Astrocyte of the cerebellum (primary cell): ENCODE results near the gene GPR78.

ENCODE experiments used
- DNase-seq: peaks from one replicate; pipeline ENCODE4 v3.0.0-alpha.2; 2011; ENCODE audit warnings: low read depth
- H3K4me3 ChIP-seq: 2 replicates; pipeline ENCODE4 v1.5.1; 2011; ENCODE audit warnings: mild to moderate bottlenecking, low read depth, low read length, moderate library complexity
- in situ Hi-C: cut with HindIII; loops from 2 replicates; pipeline ENCODE4 v1.10.0; 2017; ENCODE audit warnings: low sequenced_read_pairs
- TF ChIP-seq, protein P1 (sequence below): IDR thresholded peaks from 2 replicates; pipeline ENCODE4 v1.5.1; 2012; ENCODE audit warnings: low read length, low read depth, moderate library complexity, mild to moderate bottlenecking; ENCODE audit errors: missing control alignments

GPR78 gene

GRCh38 chr4:8545439-8545765 is 34.8 kb upstream of the GPR78 start:
- H3K4me3 ChIP-seq, result no peak overlapping the region
- in situ Hi-C loops, result no loop called here

DNA sequence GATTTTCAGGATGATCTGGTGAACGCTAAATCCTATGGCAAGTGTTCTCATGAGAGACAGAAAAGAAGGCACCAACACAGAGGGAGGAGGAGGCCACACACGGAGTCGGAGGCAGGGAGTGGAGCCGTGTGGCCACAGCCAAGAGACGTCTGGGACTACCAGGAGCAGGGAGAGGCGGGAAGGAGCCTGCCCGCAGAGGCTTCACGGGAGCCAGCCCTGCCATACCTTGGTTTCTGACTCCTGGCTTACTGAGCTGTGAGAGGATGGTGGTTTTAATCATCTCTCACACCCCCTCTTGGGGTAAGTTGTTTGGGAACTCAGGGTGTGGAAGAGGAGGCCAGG is 33.5 kb upstream of the GPR78 start:
- TF ChIP-seq, protein P1, sequence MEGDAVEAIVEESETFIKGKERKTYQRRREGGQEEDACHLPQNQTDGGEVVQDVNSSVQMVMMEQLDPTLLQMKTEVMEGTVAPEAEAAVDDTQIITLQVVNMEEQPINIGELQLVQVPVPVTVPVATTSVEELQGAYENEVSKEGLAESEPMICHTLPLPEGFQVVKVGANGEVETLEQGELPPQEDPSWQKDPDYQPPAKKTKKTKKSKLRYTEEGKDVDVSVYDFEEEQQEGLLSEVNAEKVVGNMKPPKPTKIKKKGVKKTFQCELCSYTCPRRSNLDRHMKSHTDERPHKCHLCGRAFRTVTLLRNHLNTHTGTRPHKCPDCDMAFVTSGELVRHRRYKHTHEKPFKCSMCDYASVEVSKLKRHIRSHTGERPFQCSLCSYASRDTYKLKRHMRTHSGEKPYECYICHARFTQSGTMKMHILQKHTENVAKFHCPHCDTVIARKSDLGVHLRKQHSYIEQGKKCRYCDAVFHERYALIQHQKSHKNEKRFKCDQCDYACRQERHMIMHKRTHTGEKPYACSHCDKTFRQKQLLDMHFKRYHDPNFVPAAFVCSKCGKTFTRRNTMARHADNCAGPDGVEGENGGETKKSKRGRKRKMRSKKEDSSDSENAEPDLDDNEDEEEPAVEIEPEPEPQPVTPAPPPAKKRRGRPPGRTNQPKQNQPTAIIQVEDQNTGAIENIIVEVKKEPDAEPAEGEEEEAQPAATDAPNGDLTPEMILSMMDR, result no peak
- in situ Hi-C loops, result no loop called here
- H3K4me3 ChIP-seq, result no peak overlapping the region
- DNase-seq, result no peak

More at GRCh38 chr4:8545439-8545765, 34.8 kb upstream of the GPR78 start:
- DNase-seq, result no peak
- TF ChIP-seq, protein P1, result no peak

DNA sequence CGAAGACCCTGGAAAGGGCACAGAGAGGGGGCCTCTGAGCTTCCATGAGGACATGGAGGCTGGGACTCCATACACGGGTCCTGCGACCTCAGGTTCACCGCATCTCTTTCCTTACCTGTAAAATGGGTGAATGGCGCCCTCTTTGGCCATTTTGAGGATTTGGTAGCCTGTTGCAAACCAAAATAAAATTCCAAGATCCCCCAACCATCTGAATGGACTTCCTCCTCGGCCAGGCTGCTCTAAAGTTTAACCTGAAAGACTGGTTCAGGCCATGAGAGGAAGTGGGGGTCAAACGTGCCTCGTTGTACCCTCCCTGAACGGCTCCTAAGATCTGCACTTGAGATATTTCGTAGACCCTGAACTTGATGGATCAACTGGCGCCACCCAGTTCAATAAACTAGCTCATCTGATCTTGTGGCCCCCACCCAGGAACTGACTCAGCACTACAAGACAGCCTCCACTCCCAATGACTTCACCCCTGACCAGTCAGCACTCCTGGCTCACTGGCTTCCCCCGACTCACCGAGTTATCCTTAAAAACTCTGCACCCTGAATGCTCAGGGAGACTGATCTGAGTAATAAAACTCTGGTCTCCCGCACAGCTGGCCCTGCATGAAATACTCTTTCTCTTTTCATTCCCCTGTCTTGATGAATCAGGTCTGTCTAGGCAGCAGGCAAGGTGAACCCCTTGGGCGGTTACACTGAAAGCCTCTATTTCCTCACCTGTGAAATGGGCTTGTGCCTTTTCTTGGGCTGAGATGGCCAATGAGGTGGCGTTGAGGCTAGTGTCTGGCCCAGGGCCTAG is 32.9 kb upstream of the GPR78 start:
- no peak for DNase-seq
- in situ Hi-C loops, result no loop called here
- TF ChIP-seq, protein P1, result no peak
- H3K4me3 ChIP-seq, result no peak overlapping the region

DNA sequence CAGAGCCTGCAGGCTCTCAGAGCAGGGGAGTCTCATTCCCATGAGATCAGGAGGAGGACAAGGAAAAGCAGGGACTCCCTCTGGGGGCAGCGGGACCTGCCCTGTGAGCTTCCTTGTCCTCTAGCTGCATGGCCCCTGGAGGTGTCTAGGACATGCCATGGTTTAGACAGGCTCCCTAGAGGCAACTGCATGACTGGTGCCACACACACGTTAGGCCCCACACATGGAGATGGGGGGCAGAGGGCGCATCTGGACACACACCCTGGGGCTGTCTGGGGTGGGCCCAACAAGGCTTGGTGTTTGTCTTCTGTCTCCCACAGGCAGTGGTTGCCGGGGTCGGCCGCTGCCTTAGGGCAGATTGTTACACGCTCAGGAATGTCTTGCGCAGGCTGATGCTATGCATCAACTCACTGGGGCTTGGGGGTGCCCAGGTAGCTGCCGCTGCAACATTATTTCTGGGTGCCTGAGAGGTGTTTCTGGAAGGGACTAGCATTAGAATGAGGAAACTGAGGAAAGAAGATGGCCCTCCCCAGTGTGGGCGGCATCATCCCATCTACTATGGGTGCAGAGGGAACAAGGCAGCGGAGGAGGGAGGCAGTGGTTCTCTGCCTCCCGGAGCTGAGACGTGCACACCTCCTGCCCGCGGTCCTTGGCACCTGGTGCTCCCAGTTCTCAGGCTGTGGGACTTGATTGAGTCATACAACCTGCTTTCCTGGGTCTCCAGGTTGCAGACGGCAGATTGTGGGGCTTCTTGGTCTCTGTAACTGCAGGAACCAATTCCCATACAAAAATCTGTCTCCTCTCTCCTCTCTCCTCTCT is 32.1 kb upstream of the GPR78 start:
- H3K4me3 ChIP-seq, result no peak overlapping the region
- no peak for DNase-seq
- in situ Hi-C loops, result no loop called here
- TF ChIP-seq, protein P1, result no peak

DNA sequence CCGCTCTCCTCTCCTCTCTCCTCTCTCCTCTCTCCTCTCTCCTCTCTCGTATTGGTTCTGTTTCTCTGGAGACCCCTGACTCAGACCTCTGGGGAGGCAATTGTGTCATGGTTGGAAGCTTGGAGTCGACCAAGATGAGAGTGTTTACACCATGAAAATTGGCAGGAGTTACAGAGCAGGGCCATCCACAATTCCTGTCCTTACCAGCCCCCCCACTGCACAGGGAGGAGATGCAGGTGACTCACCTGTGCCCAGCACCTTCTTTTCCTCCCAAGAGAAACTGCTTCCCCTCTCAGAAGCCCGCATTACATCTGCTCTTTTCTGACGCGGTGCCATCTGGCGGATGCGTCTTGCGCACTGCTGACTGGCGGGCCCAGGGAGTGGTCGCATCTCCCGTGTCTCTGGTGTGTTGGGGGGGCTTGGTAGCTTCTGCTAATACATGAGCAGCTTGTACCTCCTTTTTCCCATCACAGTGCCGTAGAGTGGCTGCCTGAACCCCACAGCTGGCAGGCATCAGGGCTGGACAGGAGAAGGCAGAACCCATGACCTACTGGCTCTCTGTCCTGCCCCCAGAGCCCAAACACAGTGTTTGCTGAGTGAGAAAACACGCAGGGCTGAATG is 31.4 kb upstream of the GPR78 start:
- TF ChIP-seq, protein P1, result no peak
- no peak for DNase-seq
- H3K4me3 ChIP-seq, result no peak overlapping the region
- in situ Hi-C loops, result no loop called here

- TF ChIP-seq, protein P1, result no peak
- H3K4me3 ChIP-seq, result no peak overlapping the region
- no peak for DNase-seq
- in situ Hi-C loops, result no loop called here
Observed at GRCh38 chr4:8549352-8549931, 30.8 kb upstream of the GPR78 start.
